ENCODE measurements around the gene C12orf57. TPM values are rescaled to one million over a fixed set of nuclear protein-coding genes. Genes with fewer than 3 reads are reported as not detected.

The C12orf57 gene
- total RNA-seq, 4 donors from 2014 or later, result 175 to 220 (median 183) TPM

- in situ Hi-C loops (cut with MboI; ENCODE audit: low sequenced_read_pairs in 4 of 4) (no loop called here), intact Hi-C loops (cut with DNase I; ENCODE audit: low total_unique reads) (loop anchor here (10.0 kb wide), 1 partner anchor 294 kb away; the partner anchor contains the start of gene ZNF384)
- H3K27ac ChIP-seq, result peak overlapping the region in 2 of 4 donors; percentile 38 to 52
- no peaks in the 10 kb centered on the region for H3K4me1 ChIP-seq
- no peaks in the 10 kb centered on the region for H3K9me3 ChIP-seq
- no peak overlapping the region for H3K4me3 ChIP-seq
- peaks cover 0 to 93% of the 10 kb centered on the region in 2 donors for H3K36me3 ChIP-seq
- TF ChIP-seq CTCF (IDR thresholded peaks at IDR 0.05 in 4 of 5, conservative IDR thresholded peaks at IDR 0.05 in 1 of 5) (no peak), POLR2A (IDR thresholded peaks at IDR 0.05) (no peak)
- no peaks in the 10 kb centered on the region for H3K27me3 ChIP-seq
- ATAC-seq, result no peak
- no peak for DNase-seq
Observed at GRCh38 chr12:6979021-6979420, 35.2 kb downstream of the C12orf57 start.

- Histone ChIP-seq H3K36me3 (peaks cover 0 to 89% of the 10 kb centered on the region in 2 donors), H3K27me3 (no peaks in the 10 kb centered on the region), H3K27ac (peak overlapping the region in 1 of 4 donors; percentile 52), H3K4me1 (no peaks in the 10 kb centered on the region), H3K4me3 (no peak overlapping the region), H3K9me3 (no peaks in the 10 kb centered on the region)
- in situ Hi-C loops (cut with MboI; ENCODE audit: low sequenced_read_pairs in 4 of 4) (no loop called here), intact Hi-C loops (cut with DNase I; ENCODE audit: low total_unique reads) (loop anchor here (10.0 kb wide), 1 partner anchor 295 kb away; the partner anchor contains the start of gene ZNF384)
- DNase-seq, result no peak
- TF ChIP-seq CTCF (IDR thresholded peaks at IDR 0.05 in 4 of 5, conservative IDR thresholded peaks at IDR 0.05 in 1 of 5) (no peak), POLR2A (IDR thresholded peaks at IDR 0.05) (no peak)
- ATAC-seq, result no peak
Observed at GRCh38 chr12:6979453-6979852, 35.6 kb downstream of the C12orf57 start.

GRCh38 chr12:6980075-6980474, 36.3 kb downstream of the C12orf57 start:
- no peaks in the 10 kb centered on the region for H3K4me1 ChIP-seq
- no peaks in the 10 kb centered on the region for H3K27me3 ChIP-seq
- intact Hi-C loops (cut with DNase I; ENCODE audit: low total_unique reads), result no loop called here
- peak overlapping the region in 1 of 4 donors; percentile 43 for H3K27ac ChIP-seq
- no peak for ATAC-seq
- H3K36me3 ChIP-seq, result peaks cover 0 to 83% of the 10 kb centered on the region in 2 donors
- no peak for DNase-seq
- no peaks in the 10 kb centered on the region for H3K9me3 ChIP-seq
- no peak overlapping the region for H3K4me3 ChIP-seq
- in situ Hi-C loops (cut with MboI; ENCODE audit: low sequenced_read_pairs in 4 of 4), result no loop called here
- TF ChIP-seq POLR2A (IDR thresholded peaks at IDR 0.05) (no peak), CTCF (IDR thresholded peaks at IDR 0.05 in 4 of 5, conservative IDR thresholded peaks at IDR 0.05 in 1 of 5) (no peak)

- ATAC-seq (no peak), DNase-seq (no peak)
- H3K4me3 ChIP-seq, result no peak overlapping the region
- in situ Hi-C loops (cut with MboI; ENCODE audit: low sequenced_read_pairs in 4 of 4), result no loop called here
- peaks cover 0 to 76% of the 10 kb centered on the region in 2 donors for H3K36me3 ChIP-seq
- no peaks in the 10 kb centered on the region for H3K9me3 ChIP-seq
- H3K4me1 ChIP-seq, result no peaks in the 10 kb centered on the region
- intact Hi-C loops (cut with DNase I; ENCODE audit: low total_unique reads), result no loop called here
- TF ChIP-seq POLR2A (IDR thresholded peaks at IDR 0.05), result no peak
- no peak for TF ChIP-seq CTCF (IDR thresholded peaks at IDR 0.05 in 4 of 5, conservative IDR thresholded peaks at IDR 0.05 in 1 of 5)
- no peaks in the 10 kb centered on the region for H3K27me3 ChIP-seq
- peak overlapping the region in 2 of 4 donors; percentile 34 to 43 for H3K27ac ChIP-seq
Observed at GRCh38 chr12:6980740-6981139, 36.9 kb downstream of the C12orf57 start.

All from gastrocnemius medialis (tissue), 4 donors.